HG02588 (cell line): Measurements from ENCODE around the gene NME7.
A peak's percentile ranks its signal among the peaks of the same experiment; 100 is the strongest.
"Not testable (repeated sequence)": the region's sequence is repeated elsewhere in the genome, so short reads cannot be mapped to it uniquely, and the experiment has no call there.

Experiments used
- ATAC-seq: cut with Tn5 transposase; IDR thresholded peaks from one replicate; pipeline ENCODE4 v1.9.1; 2021; ENCODE audit warnings: mild to moderate bottlenecking, moderate library complexity; ENCODE audit not compliant: unreplicated experiment

NME7 gene

DNA sequence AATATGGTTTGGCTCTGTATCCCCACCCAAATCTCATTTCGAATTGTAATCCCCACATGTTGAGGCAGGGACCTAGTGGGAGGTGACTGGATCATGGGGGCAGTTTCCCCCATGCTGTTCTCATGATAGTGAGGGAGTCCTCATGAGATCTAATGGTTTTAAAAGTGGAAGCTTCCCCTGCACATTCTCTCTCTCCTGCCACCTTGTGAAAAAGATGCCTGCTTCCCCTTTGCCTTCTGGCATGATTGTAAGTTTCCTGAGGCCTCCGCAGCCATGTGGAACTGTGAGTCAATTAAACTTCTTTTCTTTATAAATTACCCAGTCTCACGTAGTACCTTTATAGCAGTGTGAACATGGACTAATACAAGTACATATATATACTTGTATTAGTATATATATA, 25.5 kb downstream of the NME7 start:
- not testable (repeated sequence) for ATAC-seq

DNA sequence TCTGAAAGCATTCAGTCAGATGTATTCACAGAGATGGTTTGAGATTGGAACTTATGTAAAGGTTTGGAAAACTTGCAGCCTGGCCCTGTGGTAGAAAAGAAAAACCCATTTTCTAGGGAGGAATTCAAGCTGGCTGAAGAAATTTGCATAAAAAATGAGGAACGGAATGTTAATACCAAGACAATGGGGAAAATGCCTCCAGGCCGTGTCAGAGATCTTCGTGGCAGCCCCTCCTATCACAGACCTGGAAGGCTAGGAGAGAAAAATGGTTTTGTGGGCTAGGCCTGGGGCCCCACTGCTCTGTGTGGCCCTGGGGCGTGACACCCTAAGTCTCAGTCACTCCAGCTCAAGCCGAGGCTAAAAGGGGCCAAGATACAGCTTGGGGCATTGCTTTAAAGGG, 26.7 kb downstream of the NME7 start:
- no peak for ATAC-seq

DNA sequence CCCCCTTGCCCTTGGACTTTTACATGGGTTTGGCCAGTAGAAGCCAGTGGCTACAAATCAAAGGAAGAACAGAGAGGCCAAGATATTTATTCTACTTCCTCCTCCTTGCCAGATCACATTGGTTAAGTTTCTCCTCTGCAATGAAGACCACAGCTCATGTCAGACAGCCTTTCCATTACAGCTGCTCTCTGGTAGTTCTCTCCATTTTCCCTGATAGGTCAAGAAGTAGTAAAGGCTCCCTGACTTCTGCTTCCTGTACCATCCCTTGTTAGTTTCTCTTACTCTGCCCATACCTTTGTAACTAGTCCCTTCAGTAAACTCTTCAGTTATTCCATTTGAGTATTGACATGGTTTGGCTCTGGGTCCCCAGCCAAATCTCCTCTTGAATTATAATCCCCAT, 27.8 kb downstream of the NME7 start:
- ATAC-seq = no peak

DNA sequence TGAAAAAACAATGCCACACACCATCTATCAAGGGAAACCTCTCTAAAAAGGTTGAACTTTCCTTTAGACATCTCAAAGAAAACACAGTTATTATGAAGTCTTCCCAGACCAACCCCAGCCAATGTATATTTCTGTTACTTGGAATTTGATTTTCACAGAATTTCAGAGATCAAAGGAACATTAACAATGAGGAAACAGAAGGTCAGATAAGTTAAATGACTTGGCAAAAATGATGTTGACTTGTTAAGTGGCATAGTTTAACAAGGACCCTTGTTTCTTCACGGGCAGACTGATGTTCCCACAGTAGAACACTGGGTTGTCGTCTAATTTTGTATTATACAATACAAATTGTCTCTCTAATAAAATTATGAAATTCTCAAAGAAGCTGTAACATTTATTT, 29.0 kb downstream of the NME7 start:
- no peak for ATAC-seq

DNA sequence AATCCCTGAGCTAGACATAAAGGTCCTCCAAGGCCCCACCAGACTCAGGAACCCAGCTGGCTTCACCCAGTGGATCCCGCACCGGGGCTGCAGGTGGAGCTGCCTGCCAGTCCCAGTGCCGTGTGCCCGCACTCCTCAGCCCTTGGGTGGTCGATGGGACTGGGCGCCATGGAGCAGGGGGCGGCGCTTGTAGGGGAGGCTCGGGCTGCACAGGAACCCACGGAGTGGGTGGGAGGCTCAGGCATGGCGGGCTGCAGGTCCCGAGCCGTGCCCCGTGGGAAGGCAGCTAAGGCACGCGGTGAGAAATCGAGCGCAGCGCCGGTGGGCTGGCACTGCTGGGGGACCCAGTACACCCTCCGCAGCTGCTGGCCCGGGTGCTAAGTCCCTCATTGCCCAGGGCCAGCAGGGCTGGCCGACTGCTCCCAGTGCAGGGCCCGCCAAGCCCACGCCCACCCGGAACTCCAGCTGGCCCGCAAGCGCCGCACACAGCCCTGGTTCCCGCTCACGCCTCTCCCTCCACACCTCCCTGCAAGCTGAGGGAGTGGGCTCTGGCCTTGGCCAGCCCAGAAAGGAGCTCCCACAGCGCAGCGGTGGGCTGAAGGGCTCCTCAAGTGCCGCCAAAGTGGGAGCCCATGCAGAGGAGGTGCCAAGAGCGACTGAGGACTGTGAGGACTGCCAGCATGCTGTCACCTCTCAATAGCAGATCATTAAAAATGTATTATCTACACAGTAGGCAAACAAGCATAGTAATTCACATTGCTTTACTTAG, 30.5 kb downstream of the NME7 start:
- not testable (repeated sequence) for ATAC-seq

DNA sequence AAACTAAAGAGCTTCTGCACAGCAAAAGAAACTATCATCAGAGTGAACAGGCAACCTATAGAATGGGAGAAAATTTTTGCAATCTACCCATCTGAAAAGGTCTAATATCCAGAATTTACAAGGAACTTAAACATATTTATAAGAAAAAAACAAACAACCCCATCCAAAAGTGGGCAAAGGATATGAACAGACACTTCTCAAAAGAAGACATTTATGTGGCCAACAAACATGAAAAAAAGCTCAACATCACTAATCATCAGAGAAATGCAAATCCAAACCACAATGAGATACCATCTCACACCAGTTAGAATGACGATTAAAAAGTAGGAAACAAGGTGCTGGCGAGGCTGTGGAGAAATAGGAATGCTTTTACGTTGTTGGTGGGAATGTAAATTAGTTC, 32.9 kb downstream of the NME7 start:
- ATAC-seq = not testable (repeated sequence)

DNA sequence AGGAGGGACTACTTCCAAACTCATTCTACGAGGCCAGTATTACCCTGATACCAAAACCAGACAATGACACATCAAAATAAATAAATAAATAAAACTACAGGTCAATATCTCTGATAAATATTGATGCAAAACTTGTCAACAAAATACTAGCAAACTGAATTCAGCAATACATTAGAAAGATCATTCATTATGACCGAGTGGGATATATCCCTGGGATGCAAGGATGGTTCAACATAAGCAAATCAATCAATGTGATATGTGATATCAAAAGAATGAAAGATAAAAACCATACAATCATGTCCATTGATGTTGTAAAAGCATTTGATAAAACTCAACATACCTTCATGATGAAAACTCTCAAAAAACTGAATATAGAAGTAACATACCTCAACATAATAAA, 36.7 kb downstream of the NME7 start:
- no peak for ATAC-seq

DNA sequence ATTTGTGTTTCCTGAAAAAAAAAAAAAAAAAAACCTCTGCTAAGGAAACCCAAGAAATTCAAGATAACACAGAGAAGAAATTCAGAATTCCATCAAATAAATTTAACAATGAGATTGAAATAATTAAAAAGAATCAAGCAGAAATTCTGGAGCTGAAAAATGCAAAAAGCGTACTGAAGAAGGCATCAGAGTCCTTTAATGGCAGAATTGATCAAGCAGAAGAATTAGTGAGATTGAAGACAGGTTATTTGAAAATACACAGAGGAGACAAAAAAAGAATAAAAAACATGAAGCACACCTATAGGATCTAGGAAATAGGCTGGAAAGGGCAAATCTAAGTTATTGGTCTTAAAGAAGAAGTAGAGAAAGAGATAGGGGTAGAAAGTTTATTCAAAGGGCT, 38.2 kb downstream of the NME7 start:
- no peak for ATAC-seq

DNA sequence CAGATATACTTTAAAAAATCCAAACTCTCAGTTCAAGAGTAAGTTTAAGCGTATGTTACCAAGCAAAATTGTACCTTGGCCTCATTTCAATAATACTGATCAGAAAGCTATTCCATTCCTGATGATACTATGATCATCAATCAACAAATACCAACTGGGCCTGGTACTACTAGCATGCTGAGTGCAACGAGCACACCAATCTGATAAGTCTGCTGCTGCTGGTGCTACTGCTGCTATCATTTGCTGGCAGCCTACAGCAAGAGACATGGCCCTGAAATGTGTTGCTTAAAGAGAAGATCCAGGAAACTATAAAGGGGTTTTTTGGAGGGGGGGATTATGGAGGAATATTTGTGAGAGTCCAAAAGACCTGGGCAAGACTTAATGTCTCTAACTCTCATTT, 39.7 kb downstream of the NME7 start:
- no peak for ATAC-seq

DNA sequence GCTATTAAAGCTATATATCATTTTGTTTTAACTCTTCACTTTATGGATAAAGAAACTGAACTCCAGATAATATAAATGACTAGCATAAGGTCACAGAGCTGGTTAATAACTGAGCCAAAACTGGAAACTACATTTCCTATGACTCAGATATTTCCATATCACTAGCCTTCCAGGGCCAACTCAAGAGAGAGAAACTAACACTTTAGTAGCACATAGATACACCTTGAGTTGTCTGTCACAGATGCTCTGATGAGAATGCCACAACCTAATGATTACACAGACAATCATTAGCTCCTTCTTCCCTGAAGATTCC, 40.7 kb downstream of the NME7 start:
- ATAC-seq = peak; percentile 92

DNA sequence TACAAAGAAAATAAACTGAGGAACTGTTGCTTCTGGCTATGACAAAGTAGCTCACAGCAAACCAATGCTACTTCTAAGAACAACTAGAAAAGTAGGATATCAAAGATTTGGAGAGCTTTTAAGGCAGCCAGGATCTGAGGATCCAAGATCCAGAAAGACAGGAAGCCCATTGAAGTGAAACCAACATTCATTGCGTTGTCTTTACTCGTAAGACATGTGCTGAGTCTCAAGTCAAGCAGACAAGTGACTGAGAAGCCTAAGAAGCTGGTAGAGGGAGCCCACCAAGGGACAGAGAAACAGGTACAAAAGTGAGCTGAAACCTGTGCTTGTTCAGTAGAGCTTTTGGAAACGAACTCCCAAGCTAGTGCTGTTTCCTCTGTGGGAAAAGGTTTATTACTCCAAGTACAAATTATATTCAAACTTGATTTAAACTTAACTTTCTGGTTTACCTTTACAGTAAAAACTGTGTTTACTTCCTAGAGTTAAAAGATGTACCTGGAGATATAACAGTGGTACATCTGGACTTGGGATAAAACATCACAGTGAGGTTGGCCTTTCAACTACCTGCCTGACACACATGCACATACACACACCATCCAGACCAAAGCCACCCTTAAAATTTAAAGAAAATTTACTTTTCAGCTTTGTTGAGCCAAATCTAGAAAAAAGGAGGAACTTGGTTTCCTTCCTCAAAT, 41.2 kb downstream of the NME7 start:
- ATAC-seq = peak; percentile 33

DNA sequence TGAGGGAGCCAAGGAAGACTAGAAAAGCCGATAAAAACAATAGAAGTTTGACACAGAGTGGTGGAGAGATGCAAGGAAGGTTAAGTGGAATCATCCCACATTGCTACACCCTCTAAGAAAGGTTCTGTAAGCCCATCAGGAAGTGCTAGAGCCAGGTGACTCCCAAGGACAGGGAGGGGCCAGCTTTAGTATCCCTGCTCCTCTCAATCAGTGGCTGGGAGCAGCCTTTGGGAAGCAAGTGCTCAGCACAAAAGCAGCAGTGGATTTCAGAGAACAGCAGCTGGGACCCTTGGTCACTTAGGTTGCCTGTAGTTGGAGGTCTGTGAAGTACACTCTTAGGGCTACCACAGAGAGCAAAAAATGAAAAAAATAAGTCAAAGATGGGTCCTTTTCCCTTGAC, 42.5 kb downstream of the NME7 start:
- ATAC-seq = no peak

DNA sequence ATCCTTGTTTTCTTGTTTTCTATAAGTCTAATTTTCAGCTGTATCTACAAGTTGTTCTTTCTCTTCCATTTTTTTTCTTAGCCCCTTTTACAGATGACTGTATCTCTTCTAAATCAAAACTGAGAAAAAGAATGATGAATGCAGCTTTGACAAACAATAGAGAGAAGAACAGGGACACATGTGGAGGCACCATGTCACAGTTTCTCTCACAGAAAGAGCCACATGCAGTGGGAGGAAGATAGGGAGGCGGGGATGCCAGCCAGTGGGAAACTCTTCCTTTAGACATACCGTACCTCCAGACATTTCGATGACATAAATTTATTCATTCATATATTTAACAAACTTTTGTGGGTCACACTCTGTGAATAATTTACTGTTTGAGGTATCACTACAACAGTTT, 45.5 kb downstream of the NME7 start:
- ATAC-seq = no peak

DNA sequence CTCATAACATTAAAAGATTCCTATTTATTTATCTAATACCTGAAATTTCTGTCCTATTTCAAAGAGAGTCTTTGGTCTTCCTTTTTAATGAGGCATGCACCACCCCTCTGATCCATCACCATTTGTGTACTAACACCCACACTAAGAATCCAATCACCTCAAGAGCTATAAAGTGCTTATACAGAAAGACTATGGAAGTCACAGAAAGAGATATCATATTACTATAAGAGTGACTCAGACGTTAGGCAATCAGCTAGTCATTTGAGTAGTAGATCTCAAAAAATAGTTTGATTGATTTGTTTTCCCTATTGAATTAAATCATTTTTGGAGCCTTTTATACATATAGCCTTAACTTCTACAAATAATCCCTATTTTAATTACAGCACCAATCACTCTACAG, 46.1 kb downstream of the NME7 start:
- ATAC-seq = no peak

DNA sequence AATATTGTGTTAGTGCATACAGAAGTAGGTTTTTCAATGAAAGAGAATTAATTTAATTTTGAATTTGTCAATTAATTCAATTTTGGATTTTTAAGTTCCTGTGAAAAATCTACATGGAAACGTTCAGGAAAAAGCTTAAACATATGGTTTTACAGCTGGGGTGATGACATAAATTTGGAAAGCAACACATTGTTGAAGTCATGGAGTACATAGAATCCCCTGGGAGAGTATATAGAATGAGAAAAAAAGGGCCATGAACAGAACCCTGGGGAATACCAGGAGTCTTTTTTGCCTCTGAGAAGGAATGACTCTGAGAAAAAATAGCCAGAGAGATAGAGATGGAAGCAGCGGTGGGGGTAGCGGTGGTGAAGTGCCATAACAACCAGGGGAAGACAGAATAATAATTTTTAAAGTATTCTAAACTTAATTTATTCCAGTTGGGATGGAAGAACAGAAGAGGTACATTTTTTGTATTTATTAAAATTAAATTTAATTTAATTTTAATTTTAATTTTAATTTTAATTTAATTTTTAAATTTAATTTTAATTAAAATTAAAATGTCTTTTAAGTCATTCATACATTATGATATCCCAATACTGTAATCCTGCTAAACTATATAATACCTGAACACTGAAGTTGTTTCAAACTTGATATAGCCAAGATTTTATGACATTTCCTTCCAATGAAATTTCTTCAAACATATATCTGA, 48.9 kb downstream of the NME7 start:
- no peak for ATAC-seq

DNA sequence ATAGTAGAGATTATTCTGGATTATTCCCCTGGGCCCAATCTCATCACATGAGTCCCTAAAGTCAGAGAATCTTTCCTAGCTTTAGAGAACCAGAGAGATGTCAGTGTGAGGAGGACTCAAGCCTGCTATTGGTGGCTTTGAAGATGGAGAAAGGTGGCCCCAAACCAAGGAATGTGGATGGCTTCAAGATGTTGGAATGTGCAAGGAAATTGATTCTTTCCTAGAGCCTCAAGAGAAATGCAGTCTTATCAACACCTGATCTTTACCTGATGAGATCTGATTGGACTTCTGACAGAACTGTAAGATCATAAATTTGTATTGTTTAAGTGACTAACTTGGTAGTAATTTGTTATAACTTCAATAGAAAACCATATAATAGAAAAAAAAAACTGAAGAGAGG, 51.0 kb downstream of the NME7 start:
- no peak for ATAC-seq

DNA sequence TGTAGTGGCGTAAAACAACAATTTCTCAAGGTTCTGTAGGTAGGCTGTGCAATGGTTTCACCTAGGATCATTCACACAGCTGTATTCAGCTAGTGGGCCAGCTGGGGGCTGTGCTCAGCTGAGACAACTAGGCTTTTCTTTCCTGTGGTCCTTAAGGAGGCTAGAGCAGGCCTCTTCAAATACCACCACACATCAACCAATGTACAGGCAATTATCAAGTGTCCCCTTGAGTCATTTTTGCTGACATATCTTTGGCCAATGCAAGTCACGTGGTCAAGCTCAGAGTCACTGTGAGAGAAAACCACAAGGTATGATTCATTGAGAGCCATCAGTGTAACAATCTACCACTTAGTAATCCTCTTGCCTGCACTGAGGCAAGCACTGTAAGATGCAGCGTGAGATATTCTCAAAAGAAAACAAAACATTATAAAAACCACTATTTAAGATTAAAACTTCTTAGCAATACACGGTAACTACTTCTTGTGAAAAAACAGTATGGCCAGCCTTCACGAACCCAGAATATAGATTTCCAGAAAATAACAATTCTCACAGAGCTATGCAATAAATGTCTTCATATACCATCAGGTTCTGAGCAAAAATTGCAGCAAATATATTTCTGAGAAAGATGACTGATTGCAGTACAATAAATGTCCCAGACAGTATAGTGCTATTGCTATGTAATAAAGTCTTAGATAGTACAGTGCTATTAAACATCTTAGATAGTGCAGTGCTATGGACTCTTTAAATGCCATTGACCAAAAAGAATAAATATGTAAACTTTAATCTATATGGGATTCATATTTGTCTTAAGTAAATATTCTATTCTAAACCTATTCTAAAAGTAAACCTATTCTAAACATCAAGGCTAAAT, 55.3 kb downstream of the NME7 start:
- ATAC-seq = no peak

DNA sequence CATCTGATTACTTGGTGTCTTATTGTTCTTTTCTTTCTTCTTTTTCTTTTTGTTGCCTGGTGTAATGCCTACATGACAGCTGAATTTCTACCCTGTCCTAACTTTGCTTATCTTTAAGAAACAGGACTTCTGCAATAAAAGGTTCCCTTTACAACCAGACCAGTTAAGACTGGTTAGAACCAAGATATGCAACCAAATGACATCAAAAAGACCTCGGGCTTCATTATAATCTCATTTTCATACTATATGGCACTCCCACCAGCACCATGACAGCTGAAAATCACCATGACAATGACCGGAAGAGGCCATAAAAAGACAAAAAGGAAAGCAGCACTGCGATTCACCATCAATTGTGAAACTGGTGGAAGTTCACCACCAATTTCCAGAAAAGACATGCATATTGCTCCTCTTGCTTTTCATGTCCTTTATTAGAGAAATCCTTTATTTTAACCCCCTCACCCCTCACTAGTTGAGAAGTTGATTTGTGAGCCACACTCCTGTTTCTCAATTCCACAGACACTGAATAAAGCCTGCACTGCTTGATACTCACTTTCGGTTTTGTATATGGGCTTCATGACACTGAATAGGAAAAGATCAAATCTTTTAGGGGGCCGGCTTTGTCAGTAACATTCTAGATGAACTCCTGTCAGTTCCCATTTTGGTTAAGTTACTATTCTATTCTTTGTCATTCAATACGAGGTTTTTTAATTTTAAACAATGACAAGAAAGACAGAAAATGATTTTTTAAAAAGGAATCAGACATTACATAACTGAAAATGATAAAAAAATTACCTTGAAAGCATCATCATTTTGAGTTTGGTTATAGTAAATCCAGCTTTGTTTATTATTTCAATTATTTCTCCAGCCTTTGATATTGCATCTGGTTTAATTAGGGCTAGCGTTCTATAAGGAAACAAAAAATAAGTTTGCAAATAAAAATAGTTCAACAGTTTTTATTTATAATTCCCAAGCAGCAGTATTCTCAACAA, 58.1 kb downstream of the NME7 start:
- peak; percentile 60 for ATAC-seq

DNA sequence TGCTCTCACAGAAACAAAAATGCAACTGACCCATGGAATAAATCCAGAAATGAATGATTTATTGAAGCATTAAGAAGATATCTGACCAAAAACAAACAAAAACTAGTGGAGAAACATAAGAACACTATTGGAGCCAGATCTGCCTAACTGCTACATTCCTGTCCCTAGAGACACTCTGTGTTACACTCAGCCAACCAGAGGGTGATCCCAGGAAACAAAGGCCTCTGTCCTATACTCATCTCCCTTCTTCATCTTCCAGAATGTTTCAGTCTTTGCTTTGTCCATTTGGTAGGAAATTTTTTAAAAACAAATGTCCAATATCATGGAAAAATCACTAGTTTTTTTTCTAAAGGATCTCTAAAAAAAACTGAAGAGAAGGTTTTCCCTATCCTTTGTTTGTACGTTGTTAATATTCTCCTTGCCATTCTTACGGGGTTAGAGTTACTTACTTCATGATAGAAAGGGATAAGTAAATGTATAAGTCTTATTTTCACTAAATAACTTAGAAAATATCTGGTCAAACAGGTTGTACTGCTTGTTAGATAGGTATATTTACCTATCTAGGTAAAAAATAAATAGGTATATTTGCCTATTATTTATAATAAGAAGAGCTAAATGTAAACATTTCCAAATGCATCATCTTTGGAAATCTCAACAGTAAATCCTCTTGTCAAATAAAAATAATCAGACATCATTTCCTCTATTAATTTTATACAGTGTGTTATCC, 59.1 kb downstream of the NME7 start:
- no peak for ATAC-seq
